SH-SY5Y (cell line): Measurements from ENCODE around the gene MYO1E.

Experiments used
- GATA2 ChIP-seq: IDR thresholded peaks from 2 replicates; pipeline ENCODE4 v1.6.1; 2011; ENCODE audit warnings: mild to moderate bottlenecking, low read depth, low read length
- GATA3 ChIP-seq: IDR thresholded peaks from 2 replicates; pipeline ENCODE4 v1.6.1; 2011; ENCODE audit warnings: low read depth, mild to moderate bottlenecking, low read length, moderate library complexity

- no peak for TF ChIP-seq GATA3
- no peak for TF ChIP-seq GATA2
These were observed 235.1 kb downstream of the MYO1E start for GRCh38 chr15:59137566-59137965.
